ENCODE measurements around the gene GABARAPL2.

- TF ChIP-seq CTCF (IDR thresholded peaks at IDR 0.05; ENCODE audit: poor library complexity) (no peak), EZH2phosphoT487 (IDR thresholded peaks at IDR 0.05; ENCODE audit: low read depth, severe bottlenecking, unreplicated experiment) (no peak)
Observed at GRCh38 chr16:75617121-75617520, 50.9 kb downstream of the GABARAPL2 start.
